ENCODE data around the gene TM4SF18. TPM values are rescaled to one million over a fixed set of nuclear protein-coding genes. Genes with fewer than 3 reads are reported as not detected.

The TM4SF18 gene
- total RNA-seq, 1 experiment from 2014 or later = 0.34 TPM

DNA sequence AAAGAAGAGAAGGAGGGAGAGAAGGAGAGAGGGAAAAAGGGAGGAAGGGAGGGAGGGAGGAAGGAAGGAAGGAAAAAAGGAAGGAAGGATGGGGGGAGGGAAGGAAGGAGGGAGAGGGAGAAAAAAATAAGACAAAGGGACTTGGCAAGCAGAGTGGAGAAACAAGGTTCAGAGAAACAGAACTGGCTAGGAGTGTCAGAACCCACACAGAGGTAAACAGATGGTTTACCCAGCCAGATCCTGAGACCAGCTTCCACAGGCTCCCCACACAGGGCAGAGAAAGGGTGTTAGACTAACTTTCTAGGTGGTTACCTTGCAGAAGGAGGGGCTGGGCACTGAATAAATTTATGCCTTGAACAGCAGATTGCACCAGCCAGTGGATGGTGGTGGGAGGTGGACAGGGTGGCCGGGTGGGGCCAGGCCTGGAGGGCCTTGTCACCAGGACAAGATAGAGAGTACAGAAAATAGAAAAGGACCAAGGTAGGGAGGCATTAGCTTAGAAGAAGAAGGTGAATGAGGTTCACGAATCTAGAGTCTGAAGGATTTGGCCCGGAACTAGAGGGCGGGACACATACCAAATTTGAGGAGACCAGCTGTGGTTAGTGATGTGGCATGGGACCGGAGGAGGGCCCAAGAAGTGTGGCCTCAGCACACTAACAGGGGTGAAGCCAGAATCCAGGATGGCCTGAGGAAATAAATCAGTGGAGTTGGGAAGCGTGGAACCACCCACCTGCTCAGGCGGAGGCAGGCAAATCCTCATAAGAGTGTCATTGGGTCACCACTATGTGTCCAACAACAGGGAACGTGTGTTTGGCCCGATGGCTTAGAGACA, 45.3 kb upstream of the TM4SF18 start:
- H3K4me2 ChIP-seq (ENCODE audit: low read length) = no peak overlapping the region
- ATAC-seq (no peak), DNase-seq (ENCODE audit: low read depth, low spot score) (no peak)
- TF ChIP-seq FOSL1 (IDR thresholded peaks at IDR 0.05; ENCODE audit: low read depth) (no peak), RAD21 (IDR thresholded peaks at IDR 0.05; ENCODE audit: low read depth) (no peak), POLR2A (IDR thresholded peaks at IDR 0.05; ENCODE audit: borderline replicate concordance, extremely low read depth, insufficient read depth, insufficient read length) (no peak), EZH2 (IDR thresholded peaks at IDR 0.05) (no peak), TCF7L2 (IDR thresholded peaks at IDR 0.05; ENCODE audit: borderline replicate concordance, extremely low read depth, insufficient read depth, insufficient read length) (no peak), ZNF274 (IDR thresholded peaks at IDR 0.05; ENCODE audit: low read depth, low read length) (no peak), SRF (IDR thresholded peaks at IDR 0.05; ENCODE audit: low read depth) (no peak), JUND (IDR thresholded peaks at IDR 0.05) (no peak), EGR1 (IDR thresholded peaks at IDR 0.05; ENCODE audit: low read depth) (no peak)
- TF ChIP-seq, protein P1, sequence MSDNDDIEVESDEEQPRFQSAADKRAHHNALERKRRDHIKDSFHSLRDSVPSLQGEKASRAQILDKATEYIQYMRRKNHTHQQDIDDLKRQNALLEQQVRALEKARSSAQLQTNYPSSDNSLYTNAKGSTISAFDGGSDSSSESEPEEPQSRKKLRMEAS (IDR thresholded peaks at IDR 0.05) = no peak
- TF ChIP-seq, protein P2, sequence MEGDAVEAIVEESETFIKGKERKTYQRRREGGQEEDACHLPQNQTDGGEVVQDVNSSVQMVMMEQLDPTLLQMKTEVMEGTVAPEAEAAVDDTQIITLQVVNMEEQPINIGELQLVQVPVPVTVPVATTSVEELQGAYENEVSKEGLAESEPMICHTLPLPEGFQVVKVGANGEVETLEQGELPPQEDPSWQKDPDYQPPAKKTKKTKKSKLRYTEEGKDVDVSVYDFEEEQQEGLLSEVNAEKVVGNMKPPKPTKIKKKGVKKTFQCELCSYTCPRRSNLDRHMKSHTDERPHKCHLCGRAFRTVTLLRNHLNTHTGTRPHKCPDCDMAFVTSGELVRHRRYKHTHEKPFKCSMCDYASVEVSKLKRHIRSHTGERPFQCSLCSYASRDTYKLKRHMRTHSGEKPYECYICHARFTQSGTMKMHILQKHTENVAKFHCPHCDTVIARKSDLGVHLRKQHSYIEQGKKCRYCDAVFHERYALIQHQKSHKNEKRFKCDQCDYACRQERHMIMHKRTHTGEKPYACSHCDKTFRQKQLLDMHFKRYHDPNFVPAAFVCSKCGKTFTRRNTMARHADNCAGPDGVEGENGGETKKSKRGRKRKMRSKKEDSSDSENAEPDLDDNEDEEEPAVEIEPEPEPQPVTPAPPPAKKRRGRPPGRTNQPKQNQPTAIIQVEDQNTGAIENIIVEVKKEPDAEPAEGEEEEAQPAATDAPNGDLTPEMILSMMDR (IDR thresholded peaks at IDR 0.05 in 2 of 3, conservative IDR thresholded peaks at IDR 0.05 in 1 of 3; ENCODE audit: borderline replicate concordance in 1 of 3, insufficient read depth in 1 of 3, low read depth in 2 of 3, low read length in 2 of 3) = no peak
- TF ChIP-seq, protein P3, sequence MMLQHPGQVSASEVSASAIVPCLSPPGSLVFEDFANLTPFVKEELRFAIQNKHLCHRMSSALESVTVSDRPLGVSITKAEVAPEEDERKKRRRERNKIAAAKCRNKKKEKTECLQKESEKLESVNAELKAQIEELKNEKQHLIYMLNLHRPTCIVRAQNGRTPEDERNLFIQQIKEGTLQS (IDR thresholded peaks at IDR 0.05) = no peak
- peaks cover 0 to 5% of the 10 kb centered on the region in 2 experiments; a peak in 1 of 4 replicates for H3K4me1 ChIP-seq (ENCODE audit: control insufficient read depth in 1 of 2, insufficient read depth in 2 of 2, low read length in 2 of 2)
- H3K9ac ChIP-seq (ENCODE audit: low read length) = no peak overlapping the region
- no peaks in the 10 kb centered on the region for H3K9me3 ChIP-seq (ENCODE audit: control insufficient read depth in 1 of 2, insufficient read depth in 1 of 2, low read depth in 1 of 2, low read length in 2 of 2)
- CTCF ChIA-PET = no interaction called here
- peaks cover 3% of the 10 kb centered on the region; the same call in 1 of the 2 replicates for H3K27me3 ChIP-seq (ENCODE audit: insufficient read depth, low read length)
- no peak overlapping the region for H2AFZ ChIP-seq (ENCODE audit: low read depth, low read length, poor library complexity, severe bottlenecking)
- no peaks in the 10 kb centered on the region for H3K79me2 ChIP-seq (ENCODE audit: insufficient read depth, low read length)
- BruUV-seq (replicated peaks) = no TSS peak
- H3K27ac ChIP-seq (ENCODE audit: low read depth, low read length) = no peak overlapping the region
- H4K20me1 ChIP-seq (ENCODE audit: insufficient read depth) = no peaks in the 10 kb centered on the region
- POLR2A ChIA-PET = no interaction called here
- no peak overlapping the region for H3K4me3 ChIP-seq (replicated peaks in 1 of 2; ENCODE audit: low read depth in 1 of 2, low read length in 2 of 2)
- H3K36me3 ChIP-seq (ENCODE audit: control insufficient read depth in 1 of 2, insufficient read depth in 2 of 2, low read length in 2 of 2) = no peaks in the 10 kb centered on the region
- RAD21 ChIA-PET (ENCODE audit: low non-redundant PET in 1 of 2, low total read pairs in 2 of 2, uncharacterized antibody in 2 of 2, unreplicated experiment in 2 of 2) = no interaction called here
- H3K9me2 ChIP-seq (ENCODE audit: insufficient read depth) = no peaks in the 10 kb centered on the region
- intact Hi-C loops (cut with micrococcal nuclease) = no loop called here

All from HCT116 (cell line).